Measurements from ENCODE around the gene GPR89A.
"Not testable (repeated sequence)": the region's sequence is repeated elsewhere in the genome, so short reads cannot be mapped to it uniquely, and the experiment has no call there.

Gene GPR89A

DNA sequence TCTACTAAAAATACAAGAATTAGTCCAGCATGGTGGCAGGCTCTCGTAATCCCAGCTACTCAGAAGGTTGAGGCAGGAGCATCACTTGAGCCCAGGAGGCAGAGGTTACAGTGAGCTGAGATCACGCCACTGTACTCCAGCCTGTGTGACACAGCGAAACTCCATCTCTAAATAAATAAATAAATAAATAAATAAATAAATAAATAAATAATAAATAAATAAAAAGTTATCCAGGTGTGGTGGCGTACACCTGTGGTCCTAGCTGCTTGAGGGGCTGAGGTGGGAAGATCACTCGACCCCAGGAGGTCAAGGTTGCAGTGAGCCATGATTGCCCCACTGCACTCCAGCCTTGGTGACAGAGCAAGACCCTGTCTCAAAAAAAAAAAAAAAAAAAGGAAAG lies 110.7 kb downstream of the GPR89A start:
- H3K9ac ChIP-seq (ENCODE audit: low read length); H3K27ac ChIP-seq (ENCODE audit: low read depth, low read length); H3K9me3 ChIP-seq (ENCODE audit: control insufficient read depth, insufficient read depth, low read depth, low read length); H3K36me3 ChIP-seq (ENCODE audit: control insufficient read depth, insufficient read depth, low read length); H3K4me3 ChIP-seq (ENCODE audit: low read depth, low read length): not testable (repeated sequence)
- Histone ChIP-seq H3K27me3 (ENCODE audit: control insufficient read depth, insufficient read depth, low read length) (peaks cover 20% of the 10 kb centered on the region), H3K4me1 (ENCODE audit: control insufficient read depth, insufficient read depth, low read length) (peaks cover 14% of the 10 kb centered on the region; the same call in 1 of the 2 replicates)

DNA sequence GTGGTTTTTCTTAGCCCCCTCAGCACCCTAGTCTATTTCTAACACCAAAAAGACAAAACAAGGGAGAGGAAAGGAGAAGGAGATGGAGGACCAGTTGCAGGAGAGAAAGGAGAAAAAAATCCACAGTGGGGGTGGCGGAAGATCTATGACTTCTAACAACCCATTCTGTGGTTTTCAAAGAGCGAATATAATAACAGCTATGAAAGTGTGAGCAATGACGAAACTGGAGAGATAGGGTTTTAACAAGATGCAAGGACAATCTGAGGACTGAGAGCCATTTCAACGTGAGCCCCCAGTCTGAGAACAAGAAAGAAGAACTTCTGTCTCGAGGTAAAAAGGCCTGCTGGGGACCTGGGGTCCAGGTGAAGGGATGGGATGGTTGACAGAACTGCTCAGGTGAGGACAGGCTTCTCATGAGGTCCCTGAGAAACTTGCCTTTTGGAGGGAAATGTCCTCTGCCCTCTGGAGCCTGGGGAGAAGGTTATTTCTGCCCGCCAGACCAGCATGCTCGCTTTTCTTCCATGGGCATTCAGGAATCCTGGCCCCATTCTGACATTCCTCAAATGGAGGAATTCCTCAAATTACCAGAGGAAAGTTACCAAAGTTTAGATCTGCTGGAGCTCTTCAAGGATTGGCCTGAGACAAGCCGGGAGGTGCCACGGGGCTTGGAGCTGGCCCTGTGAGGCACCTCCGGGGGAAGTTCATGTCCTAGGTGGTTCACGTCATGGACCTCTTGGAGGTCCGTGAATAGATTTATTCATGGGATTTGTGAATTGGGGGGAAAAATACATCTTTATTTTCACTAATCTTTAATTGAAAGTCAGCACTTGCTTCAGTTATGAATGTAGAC lies 111.7 kb downstream of the GPR89A start, which contains the start of gene CD160:
Gene CD160, plus strand, starts transcription at position 270 of the 850 bp plus-strand sequence. CDS start 8,829 bp downstream, outside the sequence.
- Histone ChIP-seq H3K4me1 (ENCODE audit: control insufficient read depth, insufficient read depth, low read length) (peaks cover 14% of the 10 kb centered on the region; the same call in 1 of the 2 replicates), H3K9me3 (ENCODE audit: control insufficient read depth, insufficient read depth, low read depth, low read length) (no peaks in the 10 kb centered on the region), H3K9ac (ENCODE audit: low read length) (no peak within 1 kb of the TSS), H3K27me3 (ENCODE audit: control insufficient read depth, insufficient read depth, low read length) (peaks cover 20% of the 10 kb centered on the region), H3K27ac (ENCODE audit: low read depth, low read length) (no peak within 1 kb of the TSS), H3K4me3 (ENCODE audit: low read depth, low read length) (no peak within 1 kb of the TSS), H3K36me3 (ENCODE audit: control insufficient read depth, insufficient read depth, low read length) (no peaks in the 10 kb centered on the region)

Measured in HUES6 (cell line).